Activated CD4-positive, alpha-beta T cell treated with anti-CD3 and anti-CD28 coated beads, Interleukin-2, amount 50 U/mL, for 4 hours (primary cell): Measurements from ENCODE around the gene RAPGEF5.

ENCODE experiments used
- DNase-seq, 2 experiments: peaks; one replicate each; pipeline ENCODE4 v3.0.0-alpha.2; 2020

The RAPGEF5 gene

GRCh38 chr7:22302193-22302592 lies 54.8 kb downstream of the RAPGEF5 start:
- no peak for DNase-seq

- no peak for DNase-seq
Observed at GRCh38 chr7:22301790-22302189, 55.2 kb downstream of the RAPGEF5 start.

- DNase-seq, result no peak
Observed at GRCh38 chr7:22300839-22301238, 56.1 kb downstream of the RAPGEF5 start.

- DNase-seq, result no peak
Observed at GRCh38 chr7:22296916-22297315, 60.0 kb downstream of the RAPGEF5 start.

- DNase-seq, result no peak
Observed at GRCh38 chr7:22296265-22296566, 60.7 kb downstream of the RAPGEF5 start.

- DNase-seq, result no peak
Observed at GRCh38 chr7:22295402-22296264, 61.3 kb downstream of the RAPGEF5 start.

GRCh38 chr7:22292531-22292930 lies 64.4 kb downstream of the RAPGEF5 start:
- no peak for DNase-seq

- DNase-seq, result no peak
Observed at GRCh38 chr7:22291977-22292376, 65.0 kb downstream of the RAPGEF5 start.

GRCh38 chr7:22288202-22288601 lies 68.8 kb downstream of the RAPGEF5 start:
- DNase-seq, result no peak

GRCh38 chr7:22287412-22287811 lies 69.5 kb downstream of the RAPGEF5 start:
- DNase-seq, result no peak

- DNase-seq, result no peak
Observed at GRCh38 chr7:22286436-22286835, 70.5 kb downstream of the RAPGEF5 start.

GRCh38 chr7:22281481-22281880 lies 75.5 kb downstream of the RAPGEF5 start:
- DNase-seq, result no peak

- no peak for DNase-seq
Observed at GRCh38 chr7:22280031-22280430, 76.9 kb downstream of the RAPGEF5 start.

- no peak for DNase-seq
Observed at GRCh38 chr7:22278660-22279059, 78.3 kb downstream of the RAPGEF5 start.

GRCh38 chr7:22277375-22277774 lies 79.6 kb downstream of the RAPGEF5 start:
- DNase-seq, result no peak

GRCh38 chr7:22275661-22276060 lies 81.3 kb downstream of the RAPGEF5 start:
- no peak for DNase-seq

GRCh38 chr7:22271311-22271710 lies 85.6 kb downstream of the RAPGEF5 start:
- DNase-seq, result no peak

- no peak for DNase-seq
Observed at GRCh38 chr7:22270371-22270770, 86.6 kb downstream of the RAPGEF5 start.

GRCh38 chr7:22269963-22270362 lies 87.0 kb downstream of the RAPGEF5 start:
- no peak for DNase-seq

- DNase-seq, result no peak
Observed at GRCh38 chr7:22268884-22269421, 88.0 kb downstream of the RAPGEF5 start.

GRCh38 chr7:22267930-22268615 lies 88.9 kb downstream of the RAPGEF5 start:
- DNase-seq, result no peak

- DNase-seq, result no peak
Observed at GRCh38 chr7:22262538-22262937, 94.4 kb downstream of the RAPGEF5 start.

GRCh38 chr7:22256541-22257096 lies 100.3 kb downstream of the RAPGEF5 start:
- DNase-seq, result no peak

GRCh38 chr7:22255834-22256233 lies 101.1 kb downstream of the RAPGEF5 start:
- no peak for DNase-seq
